Esophagus squamous epithelium (tissue), 5 donors: Measurements from ENCODE around the gene DNAH14. TPM values are rescaled to one million over a fixed set of nuclear protein-coding genes. Genes with fewer than 3 reads are reported as not detected.

Experiments used
- DNase-seq: peaks from one replicate; lab custom pipeline; 2025; lab: John Stamatoyannopoulos, UW
- H3K27ac ChIP-seq, 4 donors: fragments of 200-600 bp; sonication (generic); one replicate each; pipeline ENCODE4 v1.5.1; 2016 to 2019; ENCODE audit warnings: mild to moderate bottlenecking in 1 of 4
- H3K27me3 ChIP-seq, 4 donors: fragments of 200-600 bp; sonication (generic); 1 replicate in 3 of 4; 2 replicates in 1 of 4; pipeline versions ENCODE4 v1.5.1 to v1.6.0; 2017 to 2021; ENCODE audit warnings: antibody characterized with exemption in 1 of 4
- H3K36me3 ChIP-seq, 3 donors: fragments of 200-600 bp; sonication (generic); one replicate each; pipeline ENCODE4 v1.5.1; 2016 to 2019
- H3K4me1 ChIP-seq, 3 donors: fragments of 200-600 bp; sonication (generic); one replicate each; pipeline ENCODE4 v1.5.1; 2017 to 2019
- H3K4me3 ChIP-seq, 4 donors: fragments of 200-600 bp; sonication (generic); 1 replicate in 3 of 4; 2 replicates in 1 of 4; pipeline ENCODE4 v1.5.1; 2016 to 2019; ENCODE audit warnings: mild to moderate bottlenecking in 2 of 4, moderate library complexity in 1 of 4
- H3K9me3 ChIP-seq, 3 donors: fragments of 200-600 bp; sonication (generic); one replicate each; pipeline ENCODE4 v1.5.1; 2016 to 2019
- CTCF ChIP-seq, 6 experiments: fragments of 450-650 bp in 4 of 6; fragments of 200-600 bp in 2 of 6; sonication (generic) in 2 of 6; IDR thresholded peaks; one replicate each; pipeline ENCODE4 v1.5.1; 2016 to 2019; ENCODE audit warnings: antibody characterized with exemption in 6 of 6, mild to moderate bottlenecking in 4 of 6, moderate library complexity in 4 of 6
- POLR2A ChIP-seq, 4 donors: fragments of 450-650 bp; IDR thresholded peaks; one replicate each; pipeline ENCODE4 v1.6.1; 2017; ENCODE audit warnings: antibody characterized with exemption in 4 of 4, mild to moderate bottlenecking in 4 of 4, moderate library complexity in 3 of 4
- WGBS, 2 donors: methylation state at CpG; one replicate each; pipeline ENCODE4 v1.1.5; 2018; 5-methylcytosine and 5-hydroxymethylcytosine counted together
- intact Hi-C: fragments of 100-400 bp; cut with DNase I; formaldehyde crosslinking; loops from one replicate; pipeline ENCODE4 v1.15.0; 2022
- total RNA-seq, 4 donors: library from RNA; depleted of rRNA; stranded (reverse); fragments of >200 nt; gene quantifications; one replicate each; pipeline ENCODE4 v1.1.0, GENCODE V29; 2016
- donor health status: DM: yes; HTN: yes; CAD: no.

Gene DNAH14
- total RNA-seq, 4 donors from 2014 or later: 2.0 to 11.4 (median 7.3) TPM

- Histone ChIP-seq H3K36me3 (no peaks in the 10 kb centered on the region), H3K4me1 (no peaks in the 10 kb centered on the region), H3K27ac (no peak overlapping the region), H3K27me3 (peaks cover 0 to 27% (median 0%) of the 10 kb centered on the region in 4 donors), H3K4me3 (no peak overlapping the region), H3K9me3 (peaks cover 0 to 12% (median 0%) of the 10 kb centered on the region in 3 donors)
- WGBS, 2 donors: 100% methylated on average over 1 of the region's 1 CpG
- intact Hi-C loops: no loop called here
- TF ChIP-seq POLR2A (IDR thresholded peaks at IDR 0.05) (no peak), CTCF (IDR thresholded peaks at IDR 0.05) (no peak)
- DNase-seq: no peak
These were observed 23.1 kb upstream of the DNAH14 start for GRCh38 chr1:224906340-224906739.

- TF ChIP-seq CTCF (IDR thresholded peaks at IDR 0.05) (no peak), POLR2A (IDR thresholded peaks at IDR 0.05) (no peak)
- DNase-seq: no peak
- Histone ChIP-seq H3K27me3 (peaks cover 0 to 15% (median 0%) of the 10 kb centered on the region in 4 donors), H3K36me3 (no peaks in the 10 kb centered on the region), H3K4me1 (no peaks in the 10 kb centered on the region), H3K4me3 (no peak overlapping the region), H3K9me3 (peaks cover 0 to 22% (median 8%) of the 10 kb centered on the region in 3 donors), H3K27ac (no peak overlapping the region)
- intact Hi-C loops: no loop called here
These were observed 18.3 kb upstream of the DNAH14 start for GRCh38 chr1:224911217-224911616.

GRCh38 chr1:224914292-224914900, 15.1 kb upstream of the DNAH14 start:
- H3K4me1 ChIP-seq: no peaks in the 10 kb centered on the region
- no peak for DNase-seq
- H3K27ac ChIP-seq: no peak overlapping the region
- peaks cover 0 to 22% (median 8%) of the 10 kb centered on the region in 3 donors for H3K9me3 ChIP-seq
- no peaks in the 10 kb centered on the region for H3K36me3 ChIP-seq
- intact Hi-C loops: no loop called here
- H3K27me3 ChIP-seq: no peaks in the 10 kb centered on the region
- WGBS, 2 donors: 75 to 88% methylated on average over 1 of the region's 1 CpG
- H3K4me3 ChIP-seq: no peak overlapping the region
- TF ChIP-seq CTCF (IDR thresholded peaks at IDR 0.05) (no peak), POLR2A (IDR thresholded peaks at IDR 0.05) (no peak)

- intact Hi-C loops: no loop called here
- WGBS, 2 donors: 61 to 79% methylated on average over 4 of the region's 4 CpGs
These were observed 10.0 kb upstream of the DNAH14 start for GRCh38 chr1:224919508-224919907.

More at GRCh38 chr1:224919508-224919907, 10.0 kb upstream of the DNAH14 start:
- no peak overlapping the region for H3K27ac ChIP-seq
- H3K4me1 ChIP-seq: no peaks in the 10 kb centered on the region
- no peak overlapping the region for H3K4me3 ChIP-seq
- H3K9me3 ChIP-seq: peaks cover 0 to 4% (median 2%) of the 10 kb centered on the region in 3 donors
- DNase-seq: no peak
- no peaks in the 10 kb centered on the region for H3K36me3 ChIP-seq
- TF ChIP-seq POLR2A (IDR thresholded peaks at IDR 0.05) (no peak), CTCF (IDR thresholded peaks at IDR 0.05) (no peak)
- no peaks in the 10 kb centered on the region for H3K27me3 ChIP-seq
